T-helper 2 cell treated with Interferon-gamma antibody and Interleukin-4, amounts not matched to agents 100 ng/mL and 5 ng/mL, for 36 hours (primary cell): ENCODE results near the gene AIP. TPM values are rescaled to one million over a fixed set of nuclear protein-coding genes. Genes with fewer than 3 reads are reported as not detected.

Experiments
- intact Hi-C: fragments of 100-400 bp; cut with micrococcal nuclease; formaldehyde crosslinking; loops from one replicate; pipeline ENCODE4 v1.15.1; 2023
- total RNA-seq: library from RNA; stranded (reverse); gene quantifications from 2 replicates; pipeline ENCODE4 v1.2.3, GENCODE V29; 2022

Gene AIP
- total RNA-seq, 1 donor from 2014 or later, result 157 TPM

- intact Hi-C loops, result no loop called here
Observed at GRCh38 chr11:67445515-67445914, 37.3 kb upstream of the AIP start.

DNA sequence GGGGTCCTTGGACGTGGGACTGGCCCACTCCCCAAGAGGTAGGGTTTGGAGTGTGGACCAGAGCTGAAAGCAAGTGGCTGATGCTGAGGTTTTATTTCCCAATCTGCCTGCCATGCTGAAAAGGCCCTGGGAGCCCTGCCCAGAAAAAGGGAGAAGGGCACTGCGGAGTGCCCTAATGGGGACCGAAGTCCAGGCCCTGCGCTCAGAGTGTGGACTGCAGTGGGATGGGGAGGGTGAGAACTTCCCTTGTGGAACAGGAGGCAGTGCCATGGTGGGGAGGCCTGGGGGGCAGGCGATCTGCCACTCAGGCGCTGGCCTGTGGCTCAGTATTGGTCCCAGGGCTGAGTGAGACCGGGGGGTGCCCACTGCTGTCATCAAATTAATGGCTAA, 34.6 kb upstream of the AIP start:
- intact Hi-C loops, result no loop called here

DNA sequence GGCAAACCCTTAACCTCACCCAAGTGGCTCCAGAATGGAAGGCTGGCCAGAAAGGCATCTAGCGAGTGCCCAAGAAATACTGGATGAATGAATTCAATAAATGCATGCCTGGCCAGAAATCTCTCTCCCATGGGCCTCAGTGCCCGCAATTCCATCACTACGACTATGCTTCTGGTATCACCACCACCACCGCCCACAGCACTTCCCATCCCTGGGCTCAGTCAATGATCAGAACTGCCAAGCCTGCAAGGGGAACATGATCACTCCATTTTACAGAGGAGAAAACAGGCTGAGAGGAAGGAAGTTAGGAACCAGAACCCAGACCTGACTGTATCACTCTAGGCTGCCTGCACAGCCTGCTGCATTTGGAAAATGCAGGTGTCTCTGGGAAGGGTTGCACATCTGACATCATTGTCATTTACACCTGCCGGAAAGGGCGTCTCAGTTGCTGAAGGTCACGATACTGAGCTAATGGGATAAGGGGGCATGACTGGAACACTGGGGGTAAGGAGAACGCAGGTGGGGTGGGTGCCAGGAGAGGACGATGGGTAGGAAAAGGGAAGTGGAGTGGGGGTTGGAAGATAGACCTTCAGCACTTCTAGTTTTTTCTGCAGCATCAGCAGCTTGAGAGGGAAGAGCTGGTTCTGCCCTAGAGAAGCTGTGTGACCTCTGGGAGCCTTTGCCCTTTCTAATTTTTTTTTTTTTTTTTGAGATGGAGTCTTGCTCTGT, 33.5 kb upstream of the AIP start:
- intact Hi-C loops, result no loop called here

DNA sequence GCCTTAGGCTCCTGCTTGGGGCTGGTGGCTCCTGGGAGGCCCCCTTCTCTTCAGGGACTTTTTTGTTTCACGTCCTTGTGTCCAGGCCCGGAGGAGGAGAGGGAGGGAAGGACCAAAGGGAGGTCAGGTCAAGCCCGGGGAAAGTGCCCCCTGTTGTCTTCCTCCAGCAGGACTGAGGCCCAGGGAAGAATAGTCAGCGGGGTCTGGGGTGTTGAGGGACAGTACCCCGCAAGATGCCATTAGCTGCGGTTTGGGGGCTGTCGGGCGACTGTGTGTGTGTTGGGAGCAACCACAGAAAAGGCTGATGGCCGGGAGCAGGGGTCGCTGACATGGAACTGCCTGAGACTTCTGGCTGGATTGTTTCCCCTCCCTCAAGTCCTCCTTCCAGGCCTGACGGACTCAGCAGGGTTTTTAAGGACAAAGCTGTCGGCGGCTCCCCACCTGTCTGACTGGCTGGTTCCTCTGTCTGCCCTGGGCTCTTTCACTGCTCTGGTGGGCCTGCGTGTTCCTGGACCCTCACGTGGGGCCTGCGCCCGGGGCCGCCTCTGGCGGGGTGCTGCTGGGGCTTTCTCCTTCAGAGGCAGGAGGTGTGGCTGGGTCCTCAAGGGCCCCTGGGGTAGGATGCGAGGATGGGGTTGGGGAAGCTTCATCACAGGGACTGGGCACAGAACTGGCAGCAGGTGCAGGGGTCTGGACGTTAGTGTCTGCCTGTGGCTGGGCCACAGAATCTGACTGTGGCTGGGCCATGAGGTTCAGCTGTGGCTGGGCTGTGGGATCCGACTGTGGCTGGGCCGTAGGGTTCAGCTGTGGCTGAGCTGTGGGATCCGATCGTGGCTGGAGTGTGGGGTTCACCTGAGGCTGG, 31.8 kb upstream of the AIP start:
- intact Hi-C loops, result no loop called here

DNA sequence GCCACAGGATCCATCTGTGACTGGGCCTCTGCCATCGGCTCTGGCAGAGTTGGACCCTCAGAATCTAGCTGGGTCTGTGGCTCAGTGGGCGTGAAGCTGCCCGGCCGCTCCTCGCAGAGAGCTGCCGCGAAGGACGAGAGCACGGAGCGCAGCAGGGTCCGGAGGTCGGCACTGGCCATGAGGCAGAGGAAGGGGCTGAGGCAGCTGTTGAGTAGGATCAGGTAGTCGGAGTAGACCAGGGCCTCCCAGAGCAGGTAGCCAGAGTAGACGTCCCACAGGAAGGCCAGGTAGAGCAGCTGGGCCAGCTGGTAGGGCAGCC, 31.2 kb upstream of the AIP start:
- intact Hi-C loops, result no loop called here

GRCh38 chr11:67452141-67452952, 30.5 kb upstream of the AIP start, which contains the start of gene GPR152:
Gene GPR152 (minus strand): TSS chr11:67452729. CDS start chr11:67452724, 5 bp downstream.
- intact Hi-C loops, result no loop called here

DNA sequence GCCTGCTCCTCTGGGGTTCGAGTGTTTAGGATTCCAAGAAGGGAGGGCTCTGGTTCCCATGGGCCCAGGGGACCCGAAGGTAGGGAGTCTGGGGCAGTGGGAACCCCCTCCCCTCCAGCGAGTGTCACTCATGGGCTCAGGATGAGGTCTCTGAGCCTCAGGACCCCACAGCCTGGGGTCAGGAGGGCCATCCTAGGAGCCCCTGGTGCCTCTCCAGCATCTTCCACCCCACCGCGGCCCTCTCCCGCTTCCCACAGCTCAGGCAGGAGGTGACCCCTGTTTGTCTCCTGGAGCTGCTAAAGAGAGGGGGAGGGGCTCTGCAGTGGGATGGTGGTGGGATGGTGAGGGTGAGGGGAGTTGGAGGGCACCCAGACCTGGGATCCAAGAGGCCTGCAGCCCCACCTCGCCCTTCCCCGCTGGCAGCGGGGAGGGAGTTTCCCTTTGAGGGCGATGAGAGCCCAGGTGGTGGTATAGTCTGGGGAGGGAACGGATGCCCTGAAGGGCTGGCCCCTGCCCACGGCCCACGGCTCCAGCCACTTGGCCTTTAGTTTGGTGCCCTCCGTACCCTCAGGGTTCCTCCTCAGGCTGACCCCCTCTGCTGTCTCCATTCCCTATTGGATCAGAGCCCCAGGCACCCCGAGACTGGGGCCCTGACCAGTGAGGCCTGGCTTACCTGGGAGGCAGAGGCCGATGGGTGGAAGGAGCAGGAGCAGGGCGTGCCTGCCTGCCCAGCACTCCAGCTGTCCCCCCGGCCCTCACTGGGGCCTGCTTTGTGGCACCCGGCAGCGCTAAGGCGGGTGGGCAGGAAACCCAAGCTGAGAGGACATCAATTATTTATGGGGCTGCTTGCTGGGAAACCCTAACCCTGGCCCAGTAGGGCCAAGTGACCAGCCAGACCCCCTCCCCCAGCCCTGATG, 28.8 kb upstream of the AIP start:
- intact Hi-C loops, result no loop called here

GRCh38 chr11:67455054-67455453, 27.8 kb upstream of the AIP start, which contains the start of gene CABP4:
Gene CABP4 (plus strand): TSS chr11:67455354. CDS start chr11:67455424, 70 bp downstream.
- intact Hi-C loops, result no loop called here

DNA sequence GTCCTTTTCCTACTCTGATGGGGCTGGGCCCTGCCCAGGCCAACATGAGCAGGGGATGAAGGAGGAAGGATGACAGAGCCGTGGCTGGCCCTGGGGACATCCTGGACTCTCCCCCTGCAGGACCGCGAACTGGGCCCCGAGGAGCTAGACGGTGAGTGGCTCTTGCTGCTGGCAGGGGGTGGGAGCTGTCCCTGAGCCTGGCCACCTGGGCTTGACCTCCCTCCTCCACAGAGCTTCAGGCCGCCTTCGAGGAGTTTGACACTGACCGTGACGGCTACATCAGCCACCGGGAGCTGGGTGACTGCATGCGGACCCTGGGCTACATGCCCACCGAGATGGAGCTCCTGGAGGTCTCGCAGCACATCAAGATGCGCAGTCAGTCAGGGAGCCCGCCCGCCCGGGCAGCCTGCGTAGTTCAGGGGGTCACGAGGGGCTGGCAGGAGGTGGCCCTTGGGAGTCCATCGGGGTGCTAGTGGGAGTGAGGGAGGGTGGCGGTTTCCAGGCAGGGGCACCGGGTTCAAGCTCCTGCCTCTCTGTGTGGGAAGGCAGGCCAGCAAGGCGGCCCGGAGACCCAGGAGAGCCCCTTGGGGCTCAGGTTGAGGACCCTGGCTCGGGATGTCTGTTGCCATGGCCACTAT, 26.6 kb upstream of the AIP start:
- intact Hi-C loops, result no loop called here

DNA sequence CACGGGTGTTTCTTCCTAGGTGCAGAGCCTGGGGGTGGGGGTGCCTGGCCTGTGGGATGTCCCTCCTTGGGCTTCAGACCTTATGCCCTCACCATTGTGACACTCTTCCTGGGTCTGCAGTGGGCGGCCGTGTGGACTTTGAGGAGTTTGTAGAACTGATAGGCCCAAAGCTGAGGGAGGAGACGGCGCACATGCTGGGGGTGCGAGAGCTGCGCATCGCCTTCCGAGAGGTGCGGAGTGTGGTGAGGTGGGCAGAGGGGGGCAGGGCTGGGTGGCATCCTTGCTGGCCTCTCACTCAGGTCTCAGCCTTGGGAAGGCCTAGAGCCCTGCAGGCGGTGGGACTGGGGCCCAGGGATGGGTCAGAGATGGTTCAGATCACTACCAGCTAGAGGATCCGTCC, 25.4 kb upstream of the AIP start:
- intact Hi-C loops, result no loop called here

DNA sequence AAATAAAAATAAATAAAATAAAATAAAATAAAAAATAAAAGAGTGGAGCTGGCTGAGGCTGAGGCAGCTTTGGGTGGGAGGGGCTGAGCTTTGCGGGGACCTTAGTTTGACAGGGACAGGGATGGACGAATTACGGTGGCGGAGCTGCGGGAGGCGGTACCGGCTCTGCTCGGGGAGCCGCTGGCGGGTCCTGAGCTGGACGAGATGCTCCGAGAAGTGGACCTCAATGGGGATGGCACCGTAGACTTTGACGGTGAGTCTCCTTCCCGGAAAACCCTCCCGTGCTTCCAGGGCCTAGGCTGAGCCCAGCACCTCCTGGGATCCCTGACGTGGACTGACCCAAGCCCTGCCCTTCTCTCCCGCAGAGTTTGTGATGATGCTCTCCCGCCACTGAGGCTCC, 24.6 kb upstream of the AIP start:
- intact Hi-C loops, result no loop called here

DNA sequence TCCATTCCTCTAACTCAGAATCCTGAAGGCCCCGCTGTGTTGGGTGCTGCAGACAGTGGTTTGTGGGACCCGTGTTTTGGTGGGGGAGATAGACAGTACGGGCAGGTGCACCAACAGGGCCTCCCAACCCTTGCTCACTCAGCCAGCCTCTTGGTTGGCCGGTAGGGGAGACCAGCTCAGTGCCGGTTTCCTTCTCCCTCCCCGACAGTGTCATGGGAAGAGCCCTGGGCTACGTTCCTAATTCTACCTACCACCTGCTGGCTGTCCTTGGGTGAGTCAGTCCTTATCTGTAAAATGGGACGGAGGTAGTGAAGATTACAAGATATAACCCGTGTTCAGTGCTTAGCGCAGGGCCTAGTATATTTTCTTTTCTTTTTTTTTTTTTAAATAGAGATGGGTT, 19.6 kb upstream of the AIP start:
- intact Hi-C loops, result no loop called here

DNA sequence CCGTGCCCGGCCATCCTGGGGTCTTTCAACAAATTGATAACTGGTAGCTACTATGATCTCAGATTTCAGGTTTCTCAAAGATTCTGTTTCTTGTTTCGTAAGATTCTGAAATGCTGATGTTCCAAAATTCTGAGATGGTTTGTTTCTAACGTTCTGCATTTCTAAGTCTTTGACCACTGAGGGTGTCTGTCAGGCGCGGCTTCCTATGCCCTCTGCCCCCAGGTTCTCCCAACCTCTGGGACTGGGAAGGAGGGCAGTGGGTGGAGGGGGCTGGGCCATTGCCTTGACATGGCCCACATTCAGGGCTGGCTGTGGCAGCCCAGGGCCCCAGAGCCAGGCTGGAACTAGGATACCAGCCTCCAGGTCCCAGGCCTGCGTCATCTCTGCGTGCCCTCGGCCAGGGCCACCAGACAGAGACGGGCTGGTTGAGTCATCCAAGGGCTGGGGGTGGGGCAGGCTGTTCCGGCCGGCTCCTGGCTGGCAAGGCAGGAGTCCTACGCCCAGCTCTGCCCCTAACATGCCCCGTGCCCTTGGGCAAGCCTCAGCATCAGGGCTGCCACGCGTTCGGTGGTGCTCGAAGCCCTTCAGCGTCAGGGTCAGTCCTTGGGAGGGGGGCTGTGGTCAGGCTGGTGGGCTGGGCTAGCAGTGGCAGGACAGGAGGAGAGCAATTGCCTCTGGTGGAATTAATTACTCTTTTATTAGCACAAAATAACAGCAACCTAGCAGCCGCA, 19.0 kb upstream of the AIP start:
- intact Hi-C loops, result loop anchor here (1.0 kb wide), 3 partner anchors 21 to 61 kb away; partner anchors contain the start of gene CDK2AP2

DNA sequence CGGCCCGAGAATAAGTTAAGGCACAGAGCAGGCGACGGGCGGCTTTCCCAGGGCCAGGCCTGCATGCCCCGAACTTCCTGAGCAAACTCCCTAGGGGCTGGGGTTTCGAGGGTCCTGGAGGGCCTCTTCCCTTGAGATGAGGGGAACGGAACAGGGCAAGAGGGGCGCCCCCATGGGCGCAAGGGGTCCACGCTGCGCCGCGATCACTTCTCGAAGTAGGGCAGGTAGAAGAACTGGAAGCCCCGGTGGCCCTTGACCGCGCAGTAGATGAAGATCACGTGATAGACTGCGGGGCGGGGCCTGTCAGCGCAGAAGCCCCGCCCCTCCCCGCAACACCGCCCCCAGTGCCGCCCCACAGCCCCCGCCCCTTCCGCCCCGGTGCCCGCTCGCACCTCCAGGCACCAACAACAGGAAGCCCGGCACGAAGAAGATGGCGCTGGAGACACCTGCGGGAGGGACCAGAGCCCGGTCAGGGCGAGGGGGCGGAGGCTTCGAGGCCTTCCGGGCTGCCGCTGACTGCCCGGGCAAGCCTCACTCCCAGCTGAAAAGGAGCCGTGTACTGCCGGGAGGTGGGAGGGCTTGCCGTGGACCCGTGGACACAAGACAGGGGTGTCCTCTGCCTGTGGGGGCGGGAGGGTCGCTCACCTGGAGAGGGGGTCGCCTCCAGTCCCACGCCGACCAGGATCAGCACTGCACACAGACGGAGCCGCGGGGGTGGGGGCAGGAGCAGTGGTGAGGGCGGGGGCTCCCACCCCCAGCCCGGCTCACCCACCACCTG, 18.2 kb upstream of the AIP start:
- intact Hi-C loops, result loop anchor here (1.0 to 5.0 kb wide), 4 partner anchors 21 to 61 kb away; partner anchors contain the start of genes CDK2AP2 and RPS6KB2

DNA sequence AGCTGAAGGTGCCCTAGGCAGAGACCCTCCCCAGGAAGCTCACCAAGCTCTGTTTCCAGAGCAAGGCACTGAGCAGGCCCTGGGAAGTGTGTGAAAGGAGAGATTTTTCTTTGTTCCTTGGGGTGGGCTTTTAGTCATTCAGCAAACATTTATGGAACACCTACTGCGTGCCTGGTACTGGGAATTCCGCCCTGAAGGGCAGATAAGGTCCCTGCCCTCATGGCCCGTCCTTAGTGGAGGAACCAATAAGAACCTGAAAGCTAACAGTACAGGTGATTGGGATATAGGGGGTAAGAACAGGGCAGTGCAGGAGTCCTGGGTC, 17.7 kb upstream of the AIP start:
- intact Hi-C loops, result loop anchor here (5.0 kb wide), 1 partner anchor 38 kb away; the partner anchor contains the start of gene RPS6KB2

- intact Hi-C loops, result loop anchor here (5.0 kb wide), 1 partner anchor 38 kb away; the partner anchor contains the start of gene RPS6KB2
Observed at GRCh38 chr11:67465530-67465929, 17.3 kb upstream of the AIP start.

GRCh38 chr11:67466367-67466766, 16.5 kb upstream of the AIP start:
- intact Hi-C loops, result loop anchor here (5.0 kb wide), 1 partner anchor 39 kb away; the partner anchor contains the start of gene RPS6KB2
